ENCODE measurements around the gene NTRK3.
A peak's percentile ranks its signal among the peaks of the same experiment; 100 is the strongest.

The NTRK3 gene

GRCh38 chr15:88028024-88028423 is 228.5 kb downstream of the NTRK3 start:
- DNase-seq (ENCODE audit: low spot score) = no peak

GRCh38 chr15:88023914-88024313 is 232.6 kb downstream of the NTRK3 start:
- no peak for DNase-seq (ENCODE audit: low spot score)

GRCh38 chr15:88022716-88023115 is 233.8 kb downstream of the NTRK3 start:
- no peak for DNase-seq (ENCODE audit: low spot score)

- DNase-seq (ENCODE audit: low spot score) = no peak
These were observed 234.9 kb downstream of the NTRK3 start for GRCh38 chr15:88021601-88022000.

- DNase-seq (ENCODE audit: low spot score) = no peak
These were observed 235.7 kb downstream of the NTRK3 start for GRCh38 chr15:88020806-88021205.

- DNase-seq (ENCODE audit: low spot score) = no peak
These were observed 236.9 kb downstream of the NTRK3 start for GRCh38 chr15:88019656-88020055.

GRCh38 chr15:88018869-88019641 is 237.5 kb downstream of the NTRK3 start:
- no peak for DNase-seq (ENCODE audit: low spot score)

- DNase-seq (ENCODE audit: low spot score) = no peak
These were observed 238.8 kb downstream of the NTRK3 start for GRCh38 chr15:88017753-88018152.

GRCh38 chr15:88016406-88016805 is 240.1 kb downstream of the NTRK3 start:
- no peak for DNase-seq (ENCODE audit: low spot score)

- DNase-seq (ENCODE audit: low spot score) = no peak
These were observed 241.2 kb downstream of the NTRK3 start for GRCh38 chr15:88015228-88015860.

- no peak for DNase-seq (ENCODE audit: low spot score)
These were observed 241.9 kb downstream of the NTRK3 start for GRCh38 chr15:88014454-88015160.

- no peak for DNase-seq (ENCODE audit: low spot score)
These were observed 243.4 kb downstream of the NTRK3 start for GRCh38 chr15:88013111-88013510.

- DNase-seq (ENCODE audit: low spot score) = no peak
These were observed 243.9 kb downstream of the NTRK3 start for GRCh38 chr15:88012688-88013087.

- DNase-seq (ENCODE audit: low spot score) = no peak
These were observed 244.3 kb downstream of the NTRK3 start for GRCh38 chr15:88012233-88012632.

- DNase-seq (ENCODE audit: low spot score) = no peak
These were observed 245.0 kb downstream of the NTRK3 start for GRCh38 chr15:88011533-88011932.

GRCh38 chr15:88006146-88006545 is 250.4 kb downstream of the NTRK3 start:
- DNase-seq (ENCODE audit: low spot score) = no peak

GRCh38 chr15:88004399-88004798 is 252.1 kb downstream of the NTRK3 start:
- DNase-seq (ENCODE audit: low spot score) = no peak

- no peak for DNase-seq (ENCODE audit: low spot score)
These were observed 252.8 kb downstream of the NTRK3 start for GRCh38 chr15:88003541-88004327.

GRCh38 chr15:88002706-88003105 is 253.8 kb downstream of the NTRK3 start:
- DNase-seq (ENCODE audit: low spot score) = peak; percentile 23

GRCh38 chr15:87998630-87999029 is 257.9 kb downstream of the NTRK3 start:
- DNase-seq (ENCODE audit: low spot score) = no peak

- no peak for DNase-seq (ENCODE audit: low spot score)
These were observed 269.8 kb downstream of the NTRK3 start for GRCh38 chr15:87986776-87987175.

GRCh38 chr15:87985451-87985850 is 271.1 kb downstream of the NTRK3 start:
- no peak for DNase-seq (ENCODE audit: low spot score)

All from cerebellar cortex (tissue), 1 donor.